NCI-H2196 (cell line): ENCODE results near the gene FBN2.

ENCODE experiments used
- DNase-seq: peaks from one replicate; lab custom pipeline; 2025; ENCODE audit not compliant: unreplicated experiment; lab: John Stamatoyannopoulos, UW

Gene FBN2

DNA sequence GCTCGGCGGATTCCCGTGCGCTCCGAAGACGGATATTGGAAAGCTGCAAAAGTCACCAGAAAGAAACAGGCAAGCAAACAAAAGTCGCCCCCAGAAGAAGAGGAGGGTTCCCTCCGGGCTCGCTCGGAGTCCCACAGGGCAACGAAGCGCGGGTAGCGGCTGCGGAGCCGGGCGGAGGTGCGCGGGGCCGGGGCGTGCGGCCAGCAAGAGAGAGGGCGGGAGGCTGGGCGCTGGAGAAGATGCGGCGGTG is at the start of gene FBN2:
Gene FBN2 (minus strand): TSS at position 246 of the 250 bp plus-strand sequence. CDS start 642 bp downstream, outside the sequence.
- no peak for DNase-seq

DNA sequence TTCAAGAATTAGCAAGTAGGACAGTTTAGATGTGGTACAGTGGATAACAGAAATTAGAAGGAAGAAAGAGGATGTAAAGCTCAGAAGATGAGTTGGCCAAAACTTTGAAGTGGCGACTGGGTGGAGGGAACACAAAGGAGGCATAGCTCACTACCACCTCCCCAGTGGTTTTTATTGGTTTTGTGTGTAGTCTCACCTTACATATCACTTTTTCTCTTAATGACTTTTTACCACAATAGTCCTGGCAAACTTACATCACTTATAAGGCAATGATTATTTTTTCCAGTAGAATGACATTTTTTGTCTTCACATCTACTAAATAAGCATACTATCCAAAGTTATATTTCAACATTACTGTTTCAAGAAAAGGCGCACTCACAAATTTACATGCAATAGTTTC is 49.2 kb upstream of the FBN2 start:
- no peak for DNase-seq

DNA sequence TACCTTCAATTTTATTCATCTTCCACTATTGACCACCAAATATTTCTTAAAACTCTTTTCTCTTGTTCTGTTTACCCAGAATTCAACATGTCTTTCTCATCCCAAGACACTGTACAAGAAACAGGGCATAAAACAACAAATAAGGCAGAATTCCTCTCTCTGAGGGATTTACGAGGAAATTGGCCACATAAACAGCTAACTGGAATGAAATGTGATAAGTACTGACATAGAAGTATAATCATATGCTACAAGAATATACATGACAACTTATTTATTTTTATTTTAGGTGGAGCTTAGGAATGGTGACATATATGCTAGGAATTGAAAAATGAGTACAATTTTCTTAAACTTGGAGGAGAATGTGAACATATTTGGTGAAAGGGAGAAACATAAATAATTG is 48.8 kb upstream of the FBN2 start:
- DNase-seq = no peak

DNA sequence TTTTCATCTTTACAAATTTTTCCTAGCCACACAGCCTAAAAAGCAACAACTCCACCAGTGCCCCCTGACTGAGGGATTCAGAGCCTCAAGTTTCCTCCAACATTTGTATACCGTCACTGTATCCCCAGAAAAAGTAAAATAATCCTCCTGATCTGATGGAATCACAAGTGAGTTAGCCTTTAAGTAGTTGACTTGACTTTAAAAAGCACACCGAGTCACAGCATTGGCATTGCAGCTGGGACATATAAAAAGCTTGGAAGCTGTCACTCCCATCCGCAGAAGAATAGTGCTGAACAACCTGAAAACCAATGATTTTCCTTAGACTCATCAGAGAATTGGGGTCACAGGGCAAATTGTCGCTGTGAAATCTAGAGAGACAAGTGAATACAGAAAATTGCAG is 41.6 kb upstream of the FBN2 start:
- no peak for DNase-seq

DNA sequence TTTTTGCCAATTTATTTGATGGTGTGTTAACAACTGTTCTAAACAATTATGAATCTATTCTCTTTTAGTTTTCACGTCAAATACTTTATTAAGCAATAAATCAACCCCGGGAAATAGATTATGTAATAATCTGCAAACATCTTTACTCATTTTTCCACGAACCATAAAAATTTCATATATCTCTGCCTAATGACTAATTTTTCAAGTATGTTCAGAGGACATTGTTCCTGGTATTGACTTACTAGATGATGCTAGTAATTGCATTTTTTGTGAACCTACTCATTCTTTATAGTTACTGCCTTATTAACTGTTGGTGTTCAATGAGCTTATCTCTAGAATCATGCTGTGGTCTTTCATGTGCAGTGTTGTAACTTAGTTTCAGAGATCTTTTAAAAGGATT is 41.0 kb upstream of the FBN2 start:
- no peak for DNase-seq

DNA sequence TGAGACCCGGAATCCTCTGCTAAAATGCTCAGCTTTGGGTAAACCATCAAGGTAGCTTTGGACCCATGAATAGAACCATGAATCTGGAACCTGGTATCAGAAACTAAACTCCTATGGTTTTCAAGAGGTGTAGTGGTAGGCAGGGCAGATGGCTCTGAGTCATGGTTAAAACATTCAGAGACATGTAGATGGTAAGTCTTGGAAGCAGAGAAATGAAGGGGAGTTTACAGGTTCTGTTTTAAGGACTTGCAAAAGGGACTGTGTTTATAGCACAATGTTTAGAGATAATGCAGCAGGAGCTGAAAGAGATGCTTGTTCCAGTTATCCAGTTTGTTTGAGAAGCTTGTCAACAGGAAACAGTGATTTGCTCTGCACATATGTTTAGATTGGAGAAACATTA is 36.0 kb upstream of the FBN2 start:
- DNase-seq = no peak

DNA sequence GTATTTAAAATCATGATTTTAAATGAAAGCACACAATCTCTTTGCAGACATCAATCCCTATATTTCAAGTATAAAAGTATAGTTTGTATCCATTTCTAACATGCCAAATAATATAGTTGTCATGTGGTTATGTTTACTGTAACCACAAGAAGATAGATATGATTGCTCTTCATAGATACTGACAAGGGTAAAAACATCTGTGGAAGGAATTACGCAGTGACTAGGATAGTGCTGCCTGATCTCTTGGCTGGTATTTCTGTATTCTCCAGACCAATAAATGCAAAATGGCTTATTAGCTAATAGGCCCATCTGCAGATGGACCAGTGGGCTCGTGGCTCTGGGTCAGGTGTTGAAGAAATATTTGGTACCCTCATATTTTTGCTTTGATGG is 34.9 kb upstream of the FBN2 start:
- no peak for DNase-seq

DNA sequence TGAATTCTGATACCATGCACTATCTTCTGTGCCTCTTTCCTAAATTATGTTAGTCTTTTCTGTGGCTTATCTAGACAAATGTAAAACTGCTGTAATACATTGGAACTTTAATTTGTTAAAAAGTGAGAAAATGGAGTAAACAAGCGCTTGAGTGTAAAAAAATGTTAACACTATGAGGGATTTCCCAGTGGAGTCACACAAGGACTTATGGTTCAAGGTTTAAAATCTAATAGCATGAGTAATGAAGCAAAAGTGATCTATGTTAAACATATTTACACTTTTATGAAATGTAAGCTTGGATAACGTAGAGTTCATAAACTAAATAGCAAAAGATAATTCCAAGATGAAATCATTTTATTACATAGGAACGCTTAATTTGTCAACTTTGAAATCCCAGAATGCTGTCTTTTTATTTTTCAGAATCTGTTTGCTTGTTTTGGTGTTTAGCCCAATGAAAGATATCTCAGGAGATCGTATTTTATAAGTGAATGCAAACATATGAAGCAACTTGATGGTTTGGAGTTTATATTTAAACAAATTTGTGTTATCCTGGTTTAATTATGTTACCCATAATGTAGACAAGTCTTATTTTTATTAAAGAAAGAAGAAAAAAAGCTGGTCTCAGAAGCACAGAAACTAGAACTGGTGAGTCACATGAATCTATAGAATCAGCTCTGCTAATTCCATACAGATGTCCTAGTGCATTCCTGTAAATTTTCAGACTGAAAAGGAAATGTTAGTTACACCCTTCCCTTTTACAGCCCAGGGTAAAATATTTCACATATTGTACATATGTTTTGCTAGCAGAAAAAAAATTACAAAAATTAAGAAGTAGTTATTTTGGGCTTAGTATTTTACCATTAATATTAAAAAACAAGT is 34.2 kb upstream of the FBN2 start:
- no peak for DNase-seq

DNA sequence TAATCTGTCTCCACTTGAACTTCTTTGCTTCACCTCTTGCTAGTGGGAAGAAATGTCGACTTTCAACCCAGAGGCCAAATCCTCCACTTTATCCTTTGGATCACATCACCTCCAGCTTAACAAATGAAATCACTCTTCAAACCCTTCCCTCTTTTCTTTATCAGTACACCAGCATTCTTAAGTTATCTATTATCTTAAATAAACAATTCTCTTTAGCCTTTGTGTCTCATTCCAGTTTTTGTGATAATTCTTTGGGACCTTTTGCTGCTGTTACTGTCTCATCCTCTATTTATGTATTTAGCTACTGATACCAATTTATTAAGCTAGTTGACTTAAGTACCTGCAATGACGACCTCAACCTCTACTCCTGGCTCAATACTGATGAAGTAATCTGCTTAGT is 28.1 kb upstream of the FBN2 start:
- DNase-seq = no peak

DNA sequence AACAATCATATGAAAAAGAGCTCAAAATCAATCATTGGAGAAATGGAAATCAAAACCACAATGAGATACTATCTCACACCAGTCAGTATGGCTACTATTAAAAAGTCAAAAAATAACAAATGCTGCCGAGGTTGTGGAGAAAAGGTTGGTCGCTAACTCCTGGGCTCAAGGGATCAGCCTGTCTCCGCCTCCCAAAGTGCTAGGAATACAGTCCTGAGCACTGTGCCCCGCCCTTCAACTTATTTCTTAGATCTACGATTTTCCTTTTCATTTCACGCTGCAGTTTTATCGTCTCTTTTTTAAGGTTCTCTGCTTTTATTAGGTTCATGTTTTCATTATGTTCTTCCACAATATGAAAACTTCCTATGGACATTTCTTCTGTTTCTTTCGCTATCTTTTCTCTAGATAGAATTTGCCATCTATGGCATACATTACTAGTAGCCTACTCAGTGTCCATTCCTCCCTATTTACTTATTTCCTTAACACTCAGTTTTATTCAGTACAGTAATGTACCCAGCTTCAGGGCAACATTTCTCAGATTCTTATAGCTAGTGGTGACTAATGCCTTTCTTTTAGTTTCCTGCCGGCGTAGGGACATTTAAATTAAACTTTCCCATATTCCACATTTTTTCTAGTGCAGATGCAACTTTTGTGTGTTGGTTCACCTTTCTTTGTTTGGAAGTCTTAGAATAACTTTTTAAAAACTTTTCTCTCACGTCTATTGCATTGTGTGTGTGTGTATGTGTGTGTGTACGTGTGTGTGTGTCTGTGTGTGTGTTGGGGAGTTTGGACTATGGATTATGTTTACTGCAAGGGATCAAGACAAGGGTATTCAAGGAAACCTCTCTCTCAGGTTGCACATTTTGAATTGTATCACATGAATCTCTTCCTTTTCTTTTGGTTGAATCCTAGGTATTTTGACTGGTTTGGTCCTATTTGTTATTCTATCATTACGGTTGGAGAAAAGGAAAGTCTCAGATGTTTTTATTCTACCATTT is 21.6 kb upstream of the FBN2 start:
- no peak for DNase-seq

DNA sequence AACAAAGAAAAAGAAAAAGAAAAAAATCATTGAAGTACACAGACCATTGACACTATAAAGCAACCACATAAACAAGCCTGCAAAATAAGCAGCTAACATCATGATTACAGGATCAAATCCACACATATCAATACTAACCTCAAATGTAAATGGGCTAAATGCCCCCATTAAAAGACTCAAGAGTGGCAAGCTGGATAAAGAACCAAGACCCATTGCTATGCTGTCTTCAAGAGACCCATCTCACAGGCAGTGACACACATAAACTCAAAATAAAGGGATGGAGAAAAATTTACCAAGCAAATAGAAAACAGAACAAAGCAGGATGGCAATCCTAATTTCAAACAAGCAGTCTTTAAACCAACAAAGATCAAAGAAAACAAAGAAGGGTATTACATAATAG is 15.7 kb upstream of the FBN2 start:
- no peak for DNase-seq

DNA sequence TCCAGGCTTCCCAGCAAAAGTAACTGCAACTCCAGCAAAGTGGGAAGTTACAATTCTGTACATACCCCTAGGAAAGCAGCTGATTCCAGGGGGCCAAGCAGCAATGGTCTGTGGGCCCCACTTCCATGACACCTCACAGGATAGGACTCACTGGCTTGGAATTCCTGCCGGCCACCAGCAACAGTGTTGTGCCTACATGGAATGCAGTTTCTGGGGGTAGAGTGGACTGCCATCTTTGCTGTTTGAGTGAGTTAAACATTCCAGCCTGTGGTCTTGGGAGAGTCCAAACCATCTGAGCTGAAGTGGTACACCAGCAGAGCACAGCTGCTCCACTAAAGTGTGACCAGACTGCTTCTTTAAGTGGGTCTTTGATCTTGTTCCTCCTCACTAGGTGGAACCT is 13.4 kb upstream of the FBN2 start:
- no peak for DNase-seq

DNA sequence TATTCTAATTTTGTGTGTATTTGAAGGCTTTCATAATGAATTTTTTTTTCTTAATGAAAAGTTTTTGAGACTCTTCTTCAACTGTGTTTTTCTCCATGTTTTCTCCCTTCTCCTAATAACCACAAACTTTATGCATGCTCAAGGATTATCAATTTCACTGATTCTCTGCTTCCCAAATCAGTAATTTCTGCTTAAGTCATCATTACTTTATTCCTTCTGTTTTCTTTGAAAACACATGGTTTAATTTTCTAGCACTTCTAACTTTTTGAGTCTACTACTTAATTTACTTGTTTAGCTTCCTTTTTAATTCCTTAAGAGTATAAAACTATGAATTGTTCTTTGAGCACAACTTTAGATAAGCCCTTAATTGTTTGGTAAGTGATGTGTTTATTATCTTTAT is 11.5 kb upstream of the FBN2 start:
- DNase-seq = no peak

DNA sequence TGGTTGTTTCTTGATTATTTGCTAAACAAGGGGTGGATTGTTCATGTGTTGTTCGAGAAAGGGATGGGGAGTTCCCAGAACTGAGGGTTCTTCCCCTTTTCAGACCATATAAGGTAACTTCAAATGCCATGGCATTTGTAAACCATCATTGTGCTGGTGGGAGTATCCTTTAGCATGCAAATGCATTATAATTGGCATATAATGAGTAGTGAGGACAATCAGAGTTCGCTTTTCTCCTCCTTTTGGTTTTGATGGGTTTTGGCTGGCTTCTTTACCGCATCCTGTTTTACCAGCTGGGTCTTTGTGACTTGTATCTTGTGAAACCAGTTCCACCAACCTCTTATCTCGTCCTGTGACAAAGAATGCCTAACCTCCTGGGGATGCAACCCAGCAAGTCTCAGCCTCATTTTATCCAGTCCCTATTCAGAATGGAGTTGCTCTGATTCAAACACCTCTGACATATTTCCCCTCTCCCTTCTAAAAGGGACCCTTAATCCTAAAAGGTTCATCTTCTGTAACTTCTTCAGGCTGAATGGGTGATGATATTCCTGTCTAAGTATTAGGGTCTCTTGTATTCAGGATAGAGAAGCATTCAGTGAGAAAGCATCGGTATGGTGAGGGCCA is 8.7 kb upstream of the FBN2 start:
- no peak for DNase-seq

DNA sequence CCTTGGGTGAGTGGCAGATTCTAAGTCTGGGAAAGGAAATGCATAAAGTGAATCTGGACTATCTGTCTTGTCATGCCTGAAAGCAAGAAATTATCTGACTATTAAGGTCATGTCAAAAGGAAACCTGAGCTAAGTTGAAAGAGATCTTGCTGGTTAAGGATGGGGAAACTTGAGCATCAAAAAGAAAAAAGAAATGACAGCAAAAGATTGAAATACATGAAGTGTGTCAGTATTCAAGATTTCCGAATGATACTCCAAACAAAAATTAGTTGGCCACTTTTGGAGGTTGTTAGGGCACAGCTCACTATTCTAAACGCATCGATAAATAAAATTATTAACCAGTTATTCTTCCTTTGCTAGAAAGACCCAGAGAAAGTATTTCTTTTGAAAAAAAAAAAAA is 3.3 kb upstream of the FBN2 start:
- DNase-seq = no peak

DNA sequence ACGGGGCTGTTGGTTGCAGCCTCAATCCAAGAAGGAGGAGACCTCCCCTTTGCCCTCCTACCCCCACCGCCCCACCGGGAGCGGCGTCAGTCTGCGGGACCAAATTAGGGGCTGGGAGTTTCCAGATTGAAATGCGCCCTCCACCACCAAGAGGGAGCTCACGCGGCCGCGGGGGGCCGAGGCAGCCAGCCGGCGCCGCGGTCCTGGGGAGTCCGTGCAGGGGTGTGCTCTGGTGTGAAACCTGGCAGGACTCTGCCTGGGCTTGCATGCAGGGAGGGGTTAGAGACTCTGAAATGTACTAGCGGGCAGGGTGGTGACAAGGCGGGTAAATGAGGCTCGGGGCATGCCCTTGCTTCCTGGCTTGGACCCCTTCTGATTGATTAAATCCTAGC is 989 bp upstream of the FBN2 start:
- DNase-seq = no peak

DNA sequence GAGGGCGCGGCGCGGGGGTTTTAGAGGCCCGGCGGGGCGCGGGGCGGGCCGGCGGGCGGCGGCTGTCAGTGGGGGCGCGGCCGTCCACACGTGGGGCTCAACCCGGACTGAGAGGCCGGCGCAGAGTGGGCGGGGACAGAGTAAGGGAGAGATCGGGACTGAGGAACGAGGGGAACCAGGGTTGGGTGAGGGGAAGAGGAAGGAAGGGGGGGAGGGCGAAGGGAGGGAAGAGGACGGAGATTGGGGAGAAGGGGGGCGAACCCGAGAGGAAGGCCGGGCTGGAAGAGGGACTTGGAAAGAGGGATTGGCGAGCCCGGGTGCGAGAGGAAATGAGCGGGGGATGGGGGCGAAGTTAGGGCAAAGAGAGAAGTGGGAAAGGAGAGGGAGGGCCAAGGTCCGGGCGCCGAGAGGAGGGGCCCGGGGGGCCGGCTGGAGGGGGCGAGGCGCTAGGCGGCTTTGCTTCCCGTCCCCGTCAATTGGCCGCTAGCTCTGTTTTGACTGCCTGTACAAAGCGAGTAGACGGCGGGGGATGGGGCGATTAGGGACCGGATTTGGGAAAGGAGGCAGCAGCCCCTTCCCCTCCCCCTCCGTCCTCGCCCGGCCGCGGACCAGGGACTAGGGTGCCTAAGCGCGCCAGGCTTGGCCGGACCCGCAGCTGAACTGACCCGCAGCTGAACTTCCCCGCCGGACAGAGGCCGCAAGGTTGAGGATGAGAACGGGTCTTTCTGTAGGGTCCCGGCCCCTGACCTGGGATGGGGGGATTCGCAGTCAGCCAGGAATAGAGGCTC is 399 bp upstream of the FBN2 start:
- no peak for DNase-seq

DNA sequence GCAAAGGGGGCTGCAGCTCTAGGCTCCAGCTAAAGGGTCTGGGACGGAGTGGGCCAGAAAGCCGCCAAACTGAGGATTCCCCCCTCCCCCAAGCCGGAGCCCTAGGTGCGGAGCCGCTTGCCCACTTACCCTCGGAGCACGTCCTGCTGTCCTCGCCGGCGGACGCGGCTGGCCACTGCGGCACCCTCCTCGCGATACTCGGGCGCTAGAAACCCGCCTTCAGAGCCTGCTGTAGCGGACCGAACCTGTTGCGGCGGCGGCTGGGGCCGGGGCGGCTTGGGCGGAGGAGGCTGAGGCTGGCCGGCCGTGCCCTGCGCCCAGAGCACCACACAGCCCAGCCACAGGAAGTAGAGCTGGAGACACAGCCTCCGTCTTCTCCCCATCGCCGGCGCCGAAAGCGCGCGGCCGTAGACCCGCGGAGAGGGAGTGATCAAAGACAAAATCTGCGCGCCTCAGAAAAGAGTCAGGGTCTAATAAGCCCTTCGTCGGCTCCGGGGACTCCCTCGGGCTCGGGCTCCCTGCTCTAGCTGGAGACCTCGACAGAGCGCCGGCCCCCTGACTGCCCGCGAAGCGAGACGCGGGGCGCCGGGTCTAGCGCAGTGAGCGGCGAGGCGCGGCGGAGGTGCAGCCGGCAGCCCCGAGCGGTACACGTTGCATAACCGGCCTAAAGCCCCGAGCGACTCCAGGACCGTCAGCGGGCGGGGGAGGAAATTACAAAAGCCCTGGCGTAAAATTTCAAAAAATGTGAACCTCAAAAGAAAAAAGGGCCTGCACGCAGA is 635 bp downstream of the FBN2 start:
- DNase-seq = no peak

DNA sequence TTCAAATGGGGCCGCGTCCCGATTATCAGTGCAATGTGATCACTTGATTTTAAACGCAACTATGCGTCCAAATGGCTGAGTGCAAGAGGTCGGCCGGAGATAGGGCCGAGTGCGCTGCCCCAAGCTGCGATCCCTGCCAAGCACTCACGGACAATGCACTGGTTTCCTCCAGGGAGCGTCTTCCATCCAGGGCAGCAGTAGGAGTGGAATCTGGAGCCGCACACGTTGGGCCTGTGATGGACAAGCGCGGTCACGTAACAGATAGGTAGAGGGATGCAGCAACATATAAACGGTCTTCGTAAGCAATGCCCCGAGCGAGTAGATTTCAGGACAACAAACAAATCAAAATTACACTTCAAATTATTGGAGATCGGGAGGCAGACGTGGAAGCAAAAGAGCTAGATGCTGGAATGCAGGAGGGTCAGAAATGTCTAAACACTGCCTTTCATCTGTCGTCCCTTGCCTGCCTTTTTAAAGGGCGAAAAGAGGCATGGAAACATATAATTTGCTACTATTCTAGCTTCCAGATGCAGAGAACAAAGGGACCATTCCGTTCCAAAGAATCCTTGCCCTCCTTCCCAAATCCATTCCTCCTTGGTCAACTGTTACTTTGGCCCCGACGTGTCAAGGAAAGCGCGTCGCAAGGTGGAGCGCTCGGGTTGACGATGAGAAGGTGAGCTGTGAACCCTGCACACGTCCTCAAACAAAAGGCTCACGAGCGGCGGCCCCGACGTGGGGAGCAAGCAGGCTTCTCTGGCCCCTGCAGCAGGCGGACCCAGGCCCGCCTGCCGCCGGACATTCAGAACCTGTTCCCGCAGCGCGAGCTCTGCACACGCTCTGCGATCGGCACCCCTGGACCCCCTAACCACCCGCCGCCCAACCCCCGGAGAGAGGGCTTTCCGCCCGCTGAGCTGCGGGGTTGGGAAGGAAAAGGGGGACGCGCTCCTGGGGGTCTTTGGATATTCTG is 1.5 kb downstream of the FBN2 start:
- DNase-seq = no peak
